ENCODE data around the gene PSMD4. TPM values are rescaled to one million over a fixed set of nuclear protein-coding genes. Genes with fewer than 3 reads are reported as not detected.

Gene PSMD4
- total and polyA plus RNA-seq, 2 donors (not counting 3 experiments of a cell fraction or from before 2014, with no cell fraction given) = 181 to 266 TPM

- BruUV-seq (replicated peaks) = no TSS peak
- intact Hi-C loops (cut with micrococcal nuclease) (no loop called here), dilution Hi-C loops (cut with MboI; ENCODE audit: extremely low pct_ligation_motif_present, low sequenced_read_pairs) (no loop called here)
- Histone ChIP-seq H3K9ac (replicated peaks; ENCODE audit: extremely low read depth, insufficient read depth, low read length) (no peak overlapping the region), H3K36me3 (ENCODE audit: control insufficient read depth in 2 of 2, extremely low read depth in 1 of 2, insufficient read depth in 2 of 2, low read length in 2 of 2) (peaks cover 9 to 20% of the 10 kb centered on the region in 2 experiments), H3K4me2 (ENCODE audit: insufficient read depth, low read length) (no peak overlapping the region), H3K9me3 (replicated peaks; ENCODE audit: control insufficient read depth, insufficient read depth, low read length) (no peaks in the 10 kb centered on the region), H3K79me2 (ENCODE audit: control insufficient read depth, insufficient read depth, low read length) (peaks cover 18% of the 10 kb centered on the region), H2AFZ (ENCODE audit: low read depth, low read length) (no peak overlapping the region), H3K27ac (ENCODE audit: insufficient read depth, low read depth, low read length) (peak overlapping the region; percentile 25), H3K9me1 (replicated peaks; ENCODE audit: control insufficient read depth, extremely low read depth, insufficient read depth, low read length) (no peaks in the 10 kb centered on the region), H4K20me1 (replicated peaks; ENCODE audit: control insufficient read depth, extremely low read depth, insufficient read depth, low read length) (no peaks in the 10 kb centered on the region), H3K4me3 (replicated peaks in 1 of 3; ENCODE audit: insufficient read depth in 1 of 3, low read depth in 1 of 3, low read length in 3 of 3) (no peak overlapping the region), H3K27me3 (ENCODE audit: control insufficient read depth in 2 of 2, insufficient read depth in 2 of 2, low read length in 2 of 2) (no peaks in the 10 kb centered on the region), H3K4me1 (ENCODE audit: control insufficient read depth, extremely low read depth, insufficient read depth, low read length) (peaks cover 37% of the 10 kb centered on the region)
- FAIRE-seq = no peak
- DNase-seq (ENCODE audit: low read depth, low spot score) = no peak
- ChIA-PET POLR2A (interaction anchor here (1.3 to 1.7 kb wide), 2 partner anchors 14 to 86 kb away, joined by 3 to 11 read pairs; partner anchors contain the start of genes PI4KB and PSMB4), CTCF (interaction anchor here (1.3 to 22.0 kb wide), 5 partner anchors 8 to 25 kb away, joined by 3 to 674 read pairs (median 11); partner anchors contain the start of gene PI4KB)
- TF ChIP-seq FOS (IDR thresholded peaks at IDR 0.05; ENCODE audit: borderline replicate concordance, insufficient read depth, low read length) = no peak
- no peak for TF ChIP-seq EZH2 (IDR thresholded peaks at IDR 0.05; ENCODE audit: borderline replicate concordance, low read depth, low read length, severe bottlenecking)
- TF ChIP-seq POLR2AphosphoS5 (IDR thresholded peaks at IDR 0.05; ENCODE audit: insufficient read depth, low read depth, low read length) = no peak
Observed at GRCh38 chr1:151313501-151313900, 59.0 kb downstream of the PSMD4 start.

- TF ChIP-seq GATA2 (IDR thresholded peaks at IDR 0.05; ENCODE audit: insufficient read depth, insufficient read length, low read depth, low read length) = no peak
- no peak for TF ChIP-seq MYC (IDR thresholded peaks at IDR 0.05; ENCODE audit: low read depth, low read length)
- TF ChIP-seq MAX (IDR thresholded peaks at IDR 0.05; ENCODE audit: insufficient read depth, insufficient read length) = no peak
- peak; percentile 54 for TF ChIP-seq JUN (IDR thresholded peaks at IDR 0.05; ENCODE audit: borderline replicate concordance, insufficient read depth, insufficient read length, low read depth)
- TF ChIP-seq POLR2A (IDR thresholded peaks at IDR 0.05; ENCODE audit: low read depth, low read length) = no peak
- no peak for TF ChIP-seq CTCF (IDR thresholded peaks at IDR 0.05; ENCODE audit: extremely low read depth in 1 of 2, insufficient read depth in 1 of 2, low read depth in 1 of 2, low read length in 2 of 2)
- peak; percentile 84 for TF ChIP-seq FOS (IDR thresholded peaks at IDR 0.05; ENCODE audit: borderline replicate concordance, insufficient read depth, low read length)
- TF ChIP-seq POLR2AphosphoS5 (IDR thresholded peaks at IDR 0.05; ENCODE audit: insufficient read depth, low read depth, low read length) = peak; percentile 65
- TF ChIP-seq EZH2 (IDR thresholded peaks at IDR 0.05; ENCODE audit: borderline replicate concordance, low read depth, low read length, severe bottlenecking) = no peak
- ChIA-PET POLR2A (interaction anchor here (0.7 to 1.7 kb wide), 4 partner anchors 12 to 85 kb away, joined by 3 to 11 read pairs (median 3); partner anchors contain the start of genes PI4KB and PSMB4), CTCF (interaction anchor here (0.7 to 22.0 kb wide), 6 partner anchors 9 to 24 kb away, joined by 3 to 674 read pairs (median 8); partner anchors contain the start of gene PI4KB)
- H3K27me3 ChIP-seq (ENCODE audit: control insufficient read depth in 2 of 2, insufficient read depth in 2 of 2, low read length in 2 of 2) = no peaks in the 10 kb centered on the region
- no peaks in the 10 kb centered on the region for H3K9me3 ChIP-seq (replicated peaks; ENCODE audit: control insufficient read depth, insufficient read depth, low read length)
- no peaks in the 10 kb centered on the region for H3K9me1 ChIP-seq (replicated peaks; ENCODE audit: control insufficient read depth, extremely low read depth, insufficient read depth, low read length)
- H3K4me1 ChIP-seq (ENCODE audit: control insufficient read depth, extremely low read depth, insufficient read depth, low read length) = peaks cover 37% of the 10 kb centered on the region
- no peak overlapping the region for H2AFZ ChIP-seq (ENCODE audit: low read depth, low read length)
- FAIRE-seq (peak; percentile 92), DNase-seq (ENCODE audit: low read depth, low spot score) (peak; percentile 85)
- peaks cover 18% of the 10 kb centered on the region for H3K79me2 ChIP-seq (ENCODE audit: control insufficient read depth, insufficient read depth, low read length)
- intact Hi-C loops (cut with micrococcal nuclease) (no loop called here), dilution Hi-C loops (cut with MboI; ENCODE audit: extremely low pct_ligation_motif_present, low sequenced_read_pairs) (no loop called here)
- BruUV-seq (replicated peaks) = no TSS peak
- no peak overlapping the region for H3K9ac ChIP-seq (replicated peaks; ENCODE audit: extremely low read depth, insufficient read depth, low read length)
- peak overlapping the region; percentile 39 for H3K4me2 ChIP-seq (ENCODE audit: insufficient read depth, low read length)
- peak overlapping the region; percentile 25 for H3K27ac ChIP-seq (ENCODE audit: insufficient read depth, low read depth, low read length)
- H4K20me1 ChIP-seq (replicated peaks; ENCODE audit: control insufficient read depth, extremely low read depth, insufficient read depth, low read length) = no peaks in the 10 kb centered on the region
- H3K36me3 ChIP-seq (ENCODE audit: control insufficient read depth in 2 of 2, extremely low read depth in 1 of 2, insufficient read depth in 2 of 2, low read length in 2 of 2) = peaks cover 9 to 21% of the 10 kb centered on the region in 2 experiments
- H3K4me3 ChIP-seq (replicated peaks in 1 of 3; ENCODE audit: insufficient read depth in 1 of 3, low read depth in 1 of 3, low read length in 3 of 3) = no peak overlapping the region
Observed at GRCh38 chr1:151314137-151314875, 59.8 kb downstream of the PSMD4 start.

Data from endothelial cell of umbilical vein (primary cell).